Stimulated activated CD4-positive, alpha-beta T cell treated with anti-CD3 and anti-CD28 coated beads, Interleukin-4, amount 100 ng/mL, for 4 hours (primary cell): Measurements from ENCODE around the gene ALDH4A1.

Source experiments
- DNase-seq, 2 experiments: peaks; one replicate each; pipeline ENCODE4 v3.0.0-alpha.2; 2020

ALDH4A1 gene

GRCh38 chr1:18902523-18903290 lies at the start of gene ALDH4A1:
ALDH4A1 (minus strand) TSS chr1:18902555; CDS start chr1:18902523, 32 bp downstream.
- DNase-seq, result peak; percentile 84 to 94

GRCh38 chr1:18951818-18952391 lies 49.5 kb upstream of the ALDH4A1 start:
- DNase-seq, result peak; percentile 43 to 63

GRCh38 chr1:18951416-18951815 lies 49.1 kb upstream of the ALDH4A1 start:
- DNase-seq, result no peak

- DNase-seq, result peak in 1 of 2 experiments; percentile 16
Measured at GRCh38 chr1:18950401-18951026, 48.2 kb upstream of the ALDH4A1 start.

- no peak for DNase-seq
Measured at GRCh38 chr1:18949686-18950400, 47.5 kb upstream of the ALDH4A1 start.

- DNase-seq, result no peak
Measured at GRCh38 chr1:18948913-18949685, 46.7 kb upstream of the ALDH4A1 start.

GRCh38 chr1:18948048-18948912 lies 45.9 kb upstream of the ALDH4A1 start:
- DNase-seq, result peak; percentile 23 to 64

- DNase-seq, result no peak
Measured at GRCh38 chr1:18947570-18947969, 45.2 kb upstream of the ALDH4A1 start.

- DNase-seq, result no peak
Measured at GRCh38 chr1:18946550-18947381, 44.4 kb upstream of the ALDH4A1 start.

- no peak for DNase-seq
Measured at GRCh38 chr1:18945401-18945849, 43.1 kb upstream of the ALDH4A1 start.

GRCh38 chr1:18944810-18945209 lies 42.5 kb upstream of the ALDH4A1 start:
- DNase-seq, result no peak

GRCh38 chr1:18943914-18944572 lies 41.7 kb upstream of the ALDH4A1 start:
- DNase-seq, result no peak

- no peak for DNase-seq
Measured at GRCh38 chr1:18943162-18943561, 40.8 kb upstream of the ALDH4A1 start.

- DNase-seq, result no peak
Measured at GRCh38 chr1:18942340-18942739, 40.0 kb upstream of the ALDH4A1 start.

GRCh38 chr1:18941221-18942141 lies 39.1 kb upstream of the ALDH4A1 start:
- DNase-seq, result no peak

GRCh38 chr1:18940303-18941020 lies 38.1 kb upstream of the ALDH4A1 start:
- DNase-seq, result no peak

- DNase-seq, result no peak
Measured at GRCh38 chr1:18939398-18940302, 37.3 kb upstream of the ALDH4A1 start.
